K562 (cell line): ENCODE measurements around the gene MPZL1. TPM values are rescaled to one million over a fixed set of nuclear protein-coding genes. Genes with fewer than 3 reads are reported as not detected.

ENCODE experiments used
- ATAC-seq: fragments of 200-7000 bp; cut with Tn5 transposase; 3 replicates; pipeline ENCODE4 v1.9.1; 2020; ENCODE audit warnings: moderate library complexity
- BruUV-seq: library from RNA; stranded (reverse); fragments of 400-500 nt; replicated peaks from 2 replicates; lab custom pipeline; 2021; lab: Mats Ljungman, UMichigan
- CTCF ChIA-PET: fragments of 300-600 bp; formaldehyde crosslinking; extraction: SDS; loops from one replicate; lab custom pipeline; 2021; ENCODE audit warnings: low intra/inter-chr PET ratio; lab: Yijun Ruan, JAX
- POLR2A ChIA-PET: fragments of 300-600, 350-650 bp; sonication (Branson Sonifier 250); formaldehyde crosslinking; extraction: SDS; loops from one replicate; lab custom pipeline; 2021; ENCODE audit warnings: antibody characterized with exemption, inconsistent platforms; lab: Yijun Ruan, JAX
- DNase-seq, 4 experiments: peaks; one replicate each; pipeline versions ENCODE4 v3.0.0 to v3.0.0-alpha.2; 2011 to 2018; ENCODE audit warnings: low spot score in 3 of 4, mixed read lengths in 3 of 4; ENCODE audit errors: extremely low read depth in 1 of 4
- FAIRE-seq: peaks from 2 replicates; lab custom pipeline; 2011; peaks lifted over from hg19 to GRCh38; lab: Jason Lieb, UNC
- H2AFZ ChIP-seq: 2 replicates; pipeline ENCODE4 v1.6.0; 2011; ENCODE audit warnings: low read depth, low read length, control low read depth, inconsistent platforms
- H3K27ac ChIP-seq: fragments of 200-600 bp; 3 replicates; pipeline ENCODE4 v1.8.0; 2011; ENCODE audit warnings: low read depth, mild to moderate bottlenecking, control low read depth, inconsistent platforms, low read length, moderate library complexity, mixed read lengths; ENCODE audit errors: extremely low read depth
- H3K27me3 ChIP-seq, 2 experiments: fragments of 300-600 bp in 1 of 2; 2 replicates in 1 of 2; 3 replicates in 1 of 2; pipeline versions ENCODE4 v1.6.0 to v1.8.0; 2011; ENCODE audit warnings: inconsistent platforms in 2 of 2, low read length in 2 of 2, mild to moderate bottlenecking in 1 of 2, mixed read lengths in 1 of 2, moderate library complexity in 1 of 2; ENCODE audit not compliant: control insufficient read depth in 2 of 2, insufficient read depth in 2 of 2
- H3K36me3 ChIP-seq: fragments of 300-600 bp; 3 replicates; pipeline ENCODE4 v1.8.0; 2011; ENCODE audit warnings: mild to moderate bottlenecking, low read length, inconsistent platforms; ENCODE audit not compliant: control insufficient read depth, insufficient read depth
- H3K4me1 ChIP-seq, 2 experiments: fragments of 200-600 bp in 1 of 2; replicated peaks in 1 of 2; 2 replicates in 1 of 2; 3 replicates in 1 of 2; pipeline versions ENCODE4 v1.5.1 to v1.8.0; 2011; ENCODE audit warnings: inconsistent platforms in 2 of 2, low read length in 2 of 2, mild to moderate bottlenecking in 1 of 2, mixed read lengths in 1 of 2, moderate library complexity in 1 of 2; ENCODE audit not compliant: control insufficient read depth in 2 of 2, insufficient read depth in 2 of 2
- H3K4me2 ChIP-seq: 2 replicates; pipeline ENCODE4 v1.6.1; 2011; ENCODE audit warnings: low read length, control low read depth, inconsistent platforms, mixed read lengths; ENCODE audit not compliant: insufficient read depth
- H3K4me3 ChIP-seq: fragments of 200-600 bp; sonication (generic), shearing (Covaris generic); 2 replicates; pipeline ENCODE4 v1.5.1; 2016; ENCODE audit warnings: control low read depth, inconsistent platforms
- H3K79me2 ChIP-seq: fragments of 200-600 bp; 3 replicates; pipeline ENCODE4 v1.8.0; 2011; ENCODE audit warnings: low read length, inconsistent platforms; ENCODE audit not compliant: control insufficient read depth, insufficient read depth
- H3K9ac ChIP-seq, 2 experiments: 2 replicates each; pipeline versions ENCODE4 v1.6.0 to v1.6.1; 2011; ENCODE audit warnings: low read depth in 2 of 2, low read length in 2 of 2, control low read depth in 1 of 2, inconsistent platforms in 1 of 2, mild to moderate bottlenecking in 1 of 2, mixed read lengths in 1 of 2; ENCODE audit not compliant: insufficient read depth in 1 of 2
- H3K9me1 ChIP-seq: one replicate; pipeline ENCODE4 v1.6.0; 2011; ENCODE audit warnings: inconsistent platforms, mild to moderate bottlenecking, low read length, moderate library complexity; ENCODE audit not compliant: control insufficient read depth, insufficient read depth
- H3K9me3 ChIP-seq: replicated peaks from 2 replicates; pipeline ENCODE4 v1.5.1; 2011; ENCODE audit warnings: low read depth, low read length, inconsistent platforms; ENCODE audit not compliant: control insufficient read depth, insufficient read depth
- H4K20me1 ChIP-seq: replicated peaks from 2 replicates; pipeline ENCODE4 v1.6.1; 2011; ENCODE audit warnings: low read length, inconsistent platforms, mixed read lengths; ENCODE audit not compliant: control insufficient read depth, insufficient read depth
- BRF2 ChIP-seq: IDR thresholded peaks from 3 replicates; pipeline ENCODE4 v1.6.1; 2011; ENCODE audit warnings: borderline replicate concordance, mild to moderate bottlenecking; ENCODE audit not compliant: insufficient read length, insufficient read depth
- CBX3 ChIP-seq, 2 experiments: IDR thresholded peaks; 1 replicate in 1 of 2; 2 replicates in 1 of 2; pipeline ENCODE4 v1.6.1; 2012; ENCODE audit warnings: inconsistent platforms in 2 of 2, low read length in 2 of 2, borderline replicate concordance in 1 of 2, control low read depth in 1 of 2
- CCAR2 ChIP-seq: fragments of 200-400 bp; formaldehyde crosslinking; IDR thresholded peaks from 2 replicates; pipeline ENCODE4 v1.6.1; 2017; ENCODE audit warnings: mild to moderate bottlenecking, low read depth, low read length
- E2F6 ChIP-seq, 2 experiments: IDR thresholded peaks; 2 replicates each; pipeline ENCODE4 v1.6.1; 2011; ENCODE audit warnings: borderline replicate concordance in 1 of 2, control low read depth in 1 of 2, low read depth in 1 of 2, low read length in 1 of 2, mild to moderate bottlenecking in 1 of 2, mixed read lengths in 1 of 2, moderate library complexity in 1 of 2; ENCODE audit not compliant: insufficient read depth in 1 of 2, insufficient read length in 1 of 2, poor library complexity in 1 of 2, severe bottlenecking in 1 of 2; ENCODE audit errors: extremely low read depth in 1 of 2
- JUNB ChIP-seq: fragments of 450-650 bp; formaldehyde crosslinking; conservative IDR thresholded peaks from 2 replicates; pipeline ENCODE4 v1.4.0; 2020; ENCODE audit warnings: mild to moderate bottlenecking
- KLF1 ChIP-seq: fragments of 450-650 bp; IDR thresholded peaks from 2 replicates; pipeline ENCODE4 v1.6.1; 2016; ENCODE audit warnings: missing genetic modification characterization, missing compliant biosample characterization
- KLF6 ChIP-seq: fragments of 250-450 bp; sonication (Bioruptor Pico); IDR thresholded peaks from 2 replicates; pipeline ENCODE4 v1.4.0; 2020; ENCODE audit warnings: mild to moderate bottlenecking, moderate library complexity, borderline replicate concordance
- MEF2A ChIP-seq: IDR thresholded peaks from 2 replicates; pipeline ENCODE4 v1.6.1; 2011; ENCODE audit warnings: low read depth, mild to moderate bottlenecking, low read length, moderate library complexity; ENCODE audit not compliant: control insufficient read depth
- MEIS2 ChIP-seq: fragments of 450-650 bp; IDR thresholded peaks from 2 replicates; pipeline ENCODE4 v1.6.1; 2014; ENCODE audit warnings: mild to moderate bottlenecking; ENCODE audit not compliant: partially characterized antibody
- SMC3 ChIP-seq: conservative IDR thresholded peaks from 2 replicates; pipeline ENCODE4 v1.6.1; 2011; ENCODE audit warnings: low read depth, low read length, improper control_type of control experiment; ENCODE audit not compliant: insufficient read depth
- TBP ChIP-seq: optimal IDR thresholded peaks from 2 replicates; pipeline ENCODE3; 2011; ENCODE audit warnings: low read depth, low read length, improper control_type of control experiment
- TEAD1 ChIP-seq, 2 experiments: fragments of 450-650 bp in 1 of 2; sonication (generic) in 1 of 2; formaldehyde crosslinking; IDR thresholded peaks; 2 replicates each; pipeline versions ENCODE4 v1.4.0 to v1.8.0; 2020 to 2022; ENCODE audit warnings: mild to moderate bottlenecking in 2 of 2, missing genetic modification reagents in 1 of 2
- ZBTB1 ChIP-seq: sonication (generic); formaldehyde crosslinking; IDR thresholded peaks from 2 replicates; pipeline ENCODE4 v1.8.1; 2023; ENCODE audit warnings: missing genetic modification reagents, low read depth, mild to moderate bottlenecking, borderline replicate concordance
- ZNF134 ChIP-seq: fragments of 250-450 bp; sonication (Bioruptor Pico); conservative IDR thresholded peaks from 2 replicates; pipeline ENCODE4 v1.4.0; 2020
- ZNF436 ChIP-seq: fragments of 250-450, 450-650 bp; sonication (Bioruptor Pico); formaldehyde crosslinking; IDR thresholded peaks from 2 replicates; pipeline ENCODE4 v1.7.0; 2020; ENCODE audit warnings: mild to moderate bottlenecking
- WGBS: fragments of 100-300 bp; shearing (Covaris generic); methylation state at CpG from one replicate; pipeline ENCODE4 v1.1.6; 2016; ENCODE audit warnings: low coverage, mixed read lengths; ENCODE audit not compliant: insufficient coverage; ENCODE audit errors: missing lambda C conversion rate; 5-methylcytosine and 5-hydroxymethylcytosine counted together
- in situ Hi-C: fragments of 300-500 bp; cut with MboI; formaldehyde crosslinking; loops from 4 replicates; pipeline ENCODE4 v1.15.0; 2018; ENCODE audit warnings: inconsistent platforms, mixed read lengths
- intact Hi-C: fragments of 100-400 bp; cut with micrococcal nuclease; formaldehyde crosslinking; loops from 2 replicates; pipeline ENCODE4 v1.14.2; 2022
- polyA plus RNA-seq, 8 experiments: library from polyadenylated mRNA; depleted of rRNA in 4 of 8; stranded (reverse) in 5 of 8; unstranded in 3 of 8; fragments of >200 nt; fragmentation: Nextera tagmentation in 2 of 8; fragmentation: Illumina TruSeq in 1 of 8; extraction: Ambion mirVana in 2 of 8; extraction: Trizol in 1 of 8; gene quantifications; 2 replicates each; pipeline versions ENCODE4 v1.2.1 to v1.2.3, GENCODE V29; 2011 to 2014; ENCODE audit warnings: inconsistent platforms in 1 of 8, missing spikeins in 1 of 8
- total RNA-seq, 7 experiments: library from RNA; depleted of rRNA in 6 of 7; stranded (reverse); fragments of >200 nt in 6 of 7; fragmentation: Illumina TruSeq in 2 of 7; extraction: Trizol in 2 of 7; gene quantifications; 2 replicates each; pipeline versions ENCODE4 v1.2.1 to v1.2.3, GENCODE V29; 2011 to 2021; ENCODE audit warnings: low replicate concordance in 1 of 7
- TF ChIP-seq, protein P1 (sequence below): sonication (generic); formaldehyde crosslinking; IDR thresholded peaks from 2 replicates; pipeline ENCODE4 v1.8.1; 2023; ENCODE audit warnings: mild to moderate bottlenecking, missing genetic modification reagents, moderate library complexity
- TF ChIP-seq, protein P2 (sequence below): fragments of 200-400 bp; formaldehyde crosslinking; IDR thresholded peaks from 2 replicates; pipeline ENCODE4 v1.6.1; 2017; ENCODE audit warnings: mild to moderate bottlenecking, low read depth, low read length, moderate library complexity

Gene MPZL1
- total and polyA plus RNA-seq, 9 of the 15 experiments (the other 6 are each of a cell fraction or from before 2014, with no cell fraction given) = 14.5 to 153 (median 66.5) TPM

- intact Hi-C loops (no loop called here), in situ Hi-C loops (no loop called here)
- no TSS peak for BruUV-seq
- Histone ChIP-seq H3K9me3 (no peaks in the 10 kb centered on the region), H4K20me1 (no peaks in the 10 kb centered on the region), H3K4me1 (no peaks in the 10 kb centered on the region)
- CTCF ChIA-PET = no interaction called here
- FAIRE-seq = no peak
- TF ChIP-seq KLF6 (no peak), ZNF436 (CRISPR knock-in tag) (no peak), TBP (no peak), CBX3 (IDR thresholded peaks at IDR 0.05; ENCODE audit: borderline replicate concordance in 1 of 2, low read length in 2 of 2) (no peak), E2F6 (IDR thresholded peaks at IDR 0.05; ENCODE audit: borderline replicate concordance in 1 of 2, extremely low read depth in 1 of 2, insufficient read depth in 1 of 2, insufficient read length in 1 of 2, low read depth in 1 of 2, low read length in 1 of 2, poor library complexity in 1 of 2, severe bottlenecking in 1 of 2) (no peak), KLF1 (no peak), JUNB (CRISPR knock-in tag) (no peak), MEF2A (no peak), TEAD1 (CRISPR knock-in tag; IDR thresholded peaks at IDR 0.05) (no peak), BRF2 (no peak), ZNF134 (CRISPR knock-in tag) (no peak), CCAR2 (no peak), ZBTB1 (CRISPR knock-in tag) (no peak), MEIS2 (no peak), SMC3 (no peak)
- TF ChIP-seq, protein P1, sequence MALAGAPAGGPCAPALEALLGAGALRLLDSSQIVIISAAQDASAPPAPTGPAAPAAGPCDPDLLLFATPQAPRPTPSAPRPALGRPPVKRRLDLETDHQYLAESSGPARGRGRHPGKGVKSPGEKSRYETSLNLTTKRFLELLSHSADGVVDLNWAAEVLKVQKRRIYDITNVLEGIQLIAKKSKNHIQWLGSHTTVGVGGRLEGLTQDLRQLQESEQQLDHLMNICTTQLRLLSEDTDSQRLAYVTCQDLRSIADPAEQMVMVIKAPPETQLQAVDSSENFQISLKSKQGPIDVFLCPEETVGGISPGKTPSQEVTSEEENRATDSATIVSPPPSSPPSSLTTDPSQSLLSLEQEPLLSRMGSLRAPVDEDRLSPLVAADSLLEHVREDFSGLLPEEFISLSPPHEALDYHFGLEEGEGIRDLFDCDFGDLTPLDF = no peak
- TF ChIP-seq, protein P2, sequence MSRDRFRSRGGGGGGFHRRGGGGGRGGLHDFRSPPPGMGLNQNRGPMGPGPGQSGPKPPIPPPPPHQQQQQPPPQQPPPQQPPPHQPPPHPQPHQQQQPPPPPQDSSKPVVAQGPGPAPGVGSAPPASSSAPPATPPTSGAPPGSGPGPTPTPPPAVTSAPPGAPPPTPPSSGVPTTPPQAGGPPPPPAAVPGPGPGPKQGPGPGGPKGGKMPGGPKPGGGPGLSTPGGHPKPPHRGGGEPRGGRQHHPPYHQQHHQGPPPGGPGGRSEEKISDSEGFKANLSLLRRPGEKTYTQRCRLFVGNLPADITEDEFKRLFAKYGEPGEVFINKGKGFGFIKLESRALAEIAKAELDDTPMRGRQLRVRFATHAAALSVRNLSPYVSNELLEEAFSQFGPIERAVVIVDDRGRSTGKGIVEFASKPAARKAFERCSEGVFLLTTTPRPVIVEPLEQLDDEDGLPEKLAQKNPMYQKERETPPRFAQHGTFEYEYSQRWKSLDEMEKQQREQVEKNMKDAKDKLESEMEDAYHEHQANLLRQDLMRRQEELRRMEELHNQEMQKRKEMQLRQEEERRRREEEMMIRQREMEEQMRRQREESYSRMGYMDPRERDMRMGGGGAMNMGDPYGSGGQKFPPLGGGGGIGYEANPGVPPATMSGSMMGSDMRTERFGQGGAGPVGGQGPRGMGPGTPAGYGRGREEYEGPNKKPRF = no peak
- TF ChIP-seq, all 486 proteins: peak for 0
- POLR2A ChIA-PET = interaction anchor here (0.6 to 4.1 kb wide), 3 partner anchors 9 to 78 kb away, joined by 3 to 25 read pairs (median 14); no protein-coding TSS in a partner anchor
- Histone ChIP-seq H3K4me3 (no peak overlapping the region), H2AFZ (no peak overlapping the region), H3K27ac (no peak overlapping the region), H3K4me2 (no peak overlapping the region), H3K36me3 (peaks cover 16% of the 10 kb centered on the region; the same call in 2 of the 3 replicates), H3K79me2 (no peaks in the 10 kb centered on the region), H3K9me1 (no peaks in the 10 kb centered on the region), H3K27me3 (no peaks in the 10 kb centered on the region), H3K9ac (no peak overlapping the region)
- no peak for ATAC-seq
- no peak for DNase-seq
- 56% methylated on average over 6 of the region's 6 CpGs for WGBS
Observed at GRCh38 chr1:167705250-167705649, 16.5 kb upstream of the MPZL1 start.
